Memory B cell (primary cell): ENCODE results near the gene ZNF326.
"Not testable (repeated sequence)": the region's sequence is repeated elsewhere in the genome, so short reads cannot be mapped to it uniquely, and the experiment has no call there.

Source experiments
- ATAC-seq: fragments of 150-1000 bp; cut with Tn5 transposase; 2 replicates; pipeline ENCODE4 v1.10.0; 2021; ENCODE audit warnings: low read depth, mild to moderate bottlenecking, moderate library complexity
- DNase-seq, 2 donors: peaks; one replicate each; pipeline ENCODE4 v3.0.0; 2022; ENCODE audit warnings: low spot score in 2 of 2
- H3K27ac Mint-ChIP-seq: one replicate; pipeline ENCODE4 v1.8.0; 2022; ENCODE audit warnings: mild to moderate bottlenecking, moderate library complexity, mixed read lengths
- H3K27me3 Mint-ChIP-seq: one replicate; pipeline ENCODE4 v1.8.0; 2022; ENCODE audit warnings: mixed read lengths
- H3K36me3 Mint-ChIP-seq: one replicate; pipeline ENCODE4 v1.8.0; 2022; ENCODE audit warnings: mild to moderate bottlenecking, mixed read lengths
- H3K4me1 Mint-ChIP-seq: one replicate; pipeline ENCODE4 v1.8.0; 2022; ENCODE audit warnings: mixed read lengths
- H3K4me3 Mint-ChIP-seq: one replicate; pipeline ENCODE4 v1.8.0; 2022; ENCODE audit warnings: mild to moderate bottlenecking, moderate library complexity, mixed read lengths
- H3K9me3 Mint-ChIP-seq: one replicate; pipeline ENCODE4 v1.8.0; 2022; ENCODE audit warnings: mixed read lengths

ZNF326 gene

GRCh38 chr1:89997152-89997551 lies 2.2 kb downstream of the ZNF326 start:
- not testable (repeated sequence) for H3K27ac Mint-ChIP-seq, H3K27me3 Mint-ChIP-seq, ATAC-seq, H3K9me3 Mint-ChIP-seq, H3K4me3 Mint-ChIP-seq, H3K36me3 Mint-ChIP-seq, DNase-seq
- H3K4me1 Mint-ChIP-seq, result peaks cover 23% of the 10 kb centered on the region

GRCh38 chr1:89998306-89998705 lies 3.4 kb downstream of the ZNF326 start:
- peaks cover 3% of the 10 kb centered on the region for H3K36me3 Mint-ChIP-seq

GRCh38 chr1:89999208-89999607 lies 4.3 kb downstream of the ZNF326 start:
- Mint-ChIP-seq H3K27ac (peak overlapping the region; percentile 31), H3K4me3 (no peak overlapping the region), H3K27me3 (no peaks in the 10 kb centered on the region), H3K4me1 (peaks cover 27% of the 10 kb centered on the region), H3K36me3 (peaks cover 3% of the 10 kb centered on the region), H3K9me3 (no peaks in the 10 kb centered on the region)
- ATAC-seq (no peak), DNase-seq (no peak)

More at GRCh38 chr1:89998306-89998705, 3.4 kb downstream of the ZNF326 start:
- H3K4me1 Mint-ChIP-seq, result peaks cover 24% of the 10 kb centered on the region
- no peak overlapping the region for H3K27ac Mint-ChIP-seq
- DNase-seq, result no peak
- no peaks in the 10 kb centered on the region for H3K9me3 Mint-ChIP-seq
- H3K27me3 Mint-ChIP-seq, result no peaks in the 10 kb centered on the region
- no peak overlapping the region for H3K4me3 Mint-ChIP-seq
- ATAC-seq, result no peak

GRCh38 chr1:89999628-90000027 lies 4.7 kb downstream of the ZNF326 start:
- ATAC-seq (no peak), DNase-seq (no peak)
- no peak overlapping the region for H3K27ac Mint-ChIP-seq

DNA sequence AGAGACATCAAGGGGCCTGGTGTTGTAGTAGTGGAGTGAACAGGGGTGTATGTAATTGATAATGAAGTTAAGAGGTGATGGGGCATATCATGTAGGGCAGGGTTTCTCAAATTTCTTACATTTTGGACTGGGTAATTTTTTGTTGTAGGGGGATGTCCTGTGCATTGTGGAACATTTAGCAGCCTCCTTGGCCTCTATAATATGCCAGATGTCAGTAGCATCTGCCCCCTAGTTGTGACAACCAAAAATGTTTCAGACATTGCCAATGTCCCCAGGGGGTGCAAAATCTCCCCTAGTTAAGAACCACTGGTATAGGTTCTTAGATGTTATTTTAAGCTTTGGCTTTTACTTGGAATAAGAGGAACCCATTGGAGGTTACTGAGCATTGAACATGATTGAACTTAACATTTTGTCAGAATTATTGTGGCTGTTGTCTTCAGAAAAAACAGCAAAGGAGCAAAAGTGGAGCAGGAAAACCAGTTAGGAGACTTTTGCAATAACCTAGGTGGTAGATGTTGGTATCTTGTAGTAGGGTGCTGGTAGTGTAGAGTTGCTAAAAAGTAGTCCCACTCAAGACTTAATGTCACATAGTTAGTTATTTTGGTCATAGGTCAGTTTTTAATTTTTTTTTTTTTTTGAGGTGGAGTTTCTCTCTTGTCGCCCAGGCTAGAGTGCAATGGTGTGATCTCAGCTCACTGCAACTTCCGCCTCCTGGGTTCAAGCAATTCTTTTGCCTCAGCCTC lies 6.2 kb downstream of the ZNF326 start:
- no peak for DNase-seq
- H3K27me3 Mint-ChIP-seq, result no peaks in the 10 kb centered on the region
- H3K36me3 Mint-ChIP-seq, result peaks cover 8% of the 10 kb centered on the region
- peaks cover 24% of the 10 kb centered on the region for H3K4me1 Mint-ChIP-seq
- H3K27ac Mint-ChIP-seq, result no peak overlapping the region
- no peaks in the 10 kb centered on the region for H3K9me3 Mint-ChIP-seq
- peak; percentile 80 for ATAC-seq
- H3K4me3 Mint-ChIP-seq, result no peak overlapping the region

More at GRCh38 chr1:89999628-90000027, 4.7 kb downstream of the ZNF326 start:
- Mint-ChIP-seq H3K27me3 (no peaks in the 10 kb centered on the region), H3K9me3 (no peaks in the 10 kb centered on the region), H3K36me3 (peaks cover 3% of the 10 kb centered on the region), H3K4me1 (peaks cover 27% of the 10 kb centered on the region), H3K4me3 (no peak overlapping the region)

- H3K27me3 Mint-ChIP-seq, result no peaks in the 10 kb centered on the region
- H3K9me3 Mint-ChIP-seq, result no peaks in the 10 kb centered on the region
- H3K4me1 Mint-ChIP-seq, result peaks cover 3% of the 10 kb centered on the region
- no peak overlapping the region for H3K4me3 Mint-ChIP-seq
- no peak for ATAC-seq
- no peak overlapping the region for H3K27ac Mint-ChIP-seq
- no peak for DNase-seq
- H3K36me3 Mint-ChIP-seq, result peaks cover 27% of the 10 kb centered on the region
Measured at GRCh38 chr1:90007979-90008404, 13.1 kb downstream of the ZNF326 start.

GRCh38 chr1:90012300-90012699 lies 17.4 kb downstream of the ZNF326 start:
- ATAC-seq, result no peak
- no peak overlapping the region for H3K27ac Mint-ChIP-seq

DNA sequence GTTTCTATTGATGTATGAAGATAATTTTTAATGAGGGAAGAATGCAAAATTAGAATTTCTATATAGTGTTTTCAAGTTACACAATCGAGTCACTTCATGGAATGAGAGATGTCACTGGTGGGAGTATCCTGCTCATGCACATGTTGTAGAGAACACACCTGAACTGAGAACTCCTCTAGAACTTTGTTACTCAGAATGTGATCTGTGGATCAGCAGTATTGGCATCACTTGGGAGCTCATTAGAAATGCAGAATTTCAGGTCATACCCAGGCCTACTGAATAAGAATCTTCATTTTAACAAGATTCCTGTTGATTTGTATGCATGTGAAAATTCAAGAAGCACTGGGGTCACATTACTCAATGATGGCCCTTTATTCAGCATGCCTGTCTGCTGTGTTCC lies 28.8 kb downstream of the ZNF326 start:
- no peaks in the 10 kb centered on the region for H3K27me3 Mint-ChIP-seq
- H3K4me1 Mint-ChIP-seq, result peaks cover 2% of the 10 kb centered on the region
- no peak overlapping the region for H3K27ac Mint-ChIP-seq
- ATAC-seq, result no peak
- H3K4me3 Mint-ChIP-seq, result no peak overlapping the region
- H3K36me3 Mint-ChIP-seq, result peaks cover 67% of the 10 kb centered on the region
- no peak for DNase-seq
- peaks cover 6% of the 10 kb centered on the region for H3K9me3 Mint-ChIP-seq

More at GRCh38 chr1:90012300-90012699, 17.4 kb downstream of the ZNF326 start:
- Mint-ChIP-seq H3K4me3 (no peak overlapping the region), H3K36me3 (peaks cover 31% of the 10 kb centered on the region), H3K27me3 (no peaks in the 10 kb centered on the region), H3K9me3 (no peaks in the 10 kb centered on the region), H3K4me1 (no peaks in the 10 kb centered on the region)
- no peak for DNase-seq

GRCh38 chr1:90027281-90027680 lies 32.4 kb downstream of the ZNF326 start:
- H3K9me3 Mint-ChIP-seq, result peaks cover 4% of the 10 kb centered on the region
- no peak for DNase-seq
- H3K36me3 Mint-ChIP-seq, result peaks cover 49% of the 10 kb centered on the region

DNA sequence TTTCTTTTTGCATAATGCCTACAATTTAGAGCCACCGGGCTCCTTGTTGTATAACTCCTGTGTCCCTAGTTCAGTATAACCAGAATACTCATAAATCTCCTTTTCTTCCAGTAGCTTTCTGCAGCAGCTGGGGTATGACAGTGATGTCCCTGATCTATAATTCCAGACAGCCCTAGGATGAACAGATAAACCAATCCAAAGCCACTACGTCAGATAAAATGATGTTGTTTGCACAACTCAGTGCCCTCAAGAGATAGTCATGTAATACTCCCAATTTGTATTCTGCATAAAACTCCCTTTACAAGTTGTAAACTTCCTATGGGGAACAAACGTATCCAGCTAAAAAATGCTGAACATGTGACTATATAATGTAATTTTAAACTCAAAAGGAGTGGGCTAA lies 44.7 kb downstream of the ZNF326 start:
- H3K4me3 Mint-ChIP-seq, result no peak overlapping the region
- no peaks in the 10 kb centered on the region for H3K4me1 Mint-ChIP-seq
- no peak for ATAC-seq
- H3K9me3 Mint-ChIP-seq, result no peaks in the 10 kb centered on the region
- no peak for DNase-seq
- H3K36me3 Mint-ChIP-seq, result no peaks in the 10 kb centered on the region
- H3K27me3 Mint-ChIP-seq, result no peaks in the 10 kb centered on the region
- H3K27ac Mint-ChIP-seq, result no peak overlapping the region

More at GRCh38 chr1:90027281-90027680, 32.4 kb downstream of the ZNF326 start:
- no peak overlapping the region for H3K27ac Mint-ChIP-seq
- H3K4me3 Mint-ChIP-seq, result no peak overlapping the region
- ATAC-seq, result no peak
- peaks cover 2% of the 10 kb centered on the region for H3K4me1 Mint-ChIP-seq
- no peaks in the 10 kb centered on the region for H3K27me3 Mint-ChIP-seq

GRCh38 chr1:90043586-90043985 lies 48.7 kb downstream of the ZNF326 start:
- Mint-ChIP-seq H3K27me3 (peaks cover 4% of the 10 kb centered on the region), H3K4me3 (no peak overlapping the region), H3K36me3 (no peaks in the 10 kb centered on the region), H3K4me1 (peaks cover 2% of the 10 kb centered on the region), H3K27ac (no peak overlapping the region), H3K9me3 (no peaks in the 10 kb centered on the region)
- DNase-seq (no peak), ATAC-seq (no peak)

GRCh38 chr1:90044346-90044745 lies 49.4 kb downstream of the ZNF326 start:
- ATAC-seq (no peak), DNase-seq (no peak)
- no peak overlapping the region for H3K4me3 Mint-ChIP-seq
- H3K27me3 Mint-ChIP-seq, result peaks cover 4% of the 10 kb centered on the region
- no peak overlapping the region for H3K27ac Mint-ChIP-seq
- no peaks in the 10 kb centered on the region for H3K36me3 Mint-ChIP-seq
- H3K4me1 Mint-ChIP-seq, result peaks cover 2% of the 10 kb centered on the region
- H3K9me3 Mint-ChIP-seq, result no peaks in the 10 kb centered on the region

GRCh38 chr1:90045853-90046563 lies 51.1 kb downstream of the ZNF326 start:
- DNase-seq (peak in 1 of 2 donors; percentile 3), ATAC-seq (no peak)
- Mint-ChIP-seq H3K9me3 (no peaks in the 10 kb centered on the region), H3K36me3 (no peaks in the 10 kb centered on the region), H3K4me3 (no peak overlapping the region), H3K27ac (no peak overlapping the region), H3K4me1 (peaks cover 2% of the 10 kb centered on the region), H3K27me3 (peaks cover 4% of the 10 kb centered on the region)

GRCh38 chr1:90046635-90047034 lies 51.7 kb downstream of the ZNF326 start:
- Mint-ChIP-seq H3K9me3 (no peaks in the 10 kb centered on the region), H3K27ac (no peak overlapping the region), H3K36me3 (no peaks in the 10 kb centered on the region), H3K27me3 (peaks cover 7% of the 10 kb centered on the region), H3K4me1 (peaks cover 2% of the 10 kb centered on the region), H3K4me3 (no peak overlapping the region)
- ATAC-seq (no peak), DNase-seq (no peak)
